Measurements from ENCODE around the gene SOS2. TPM values are rescaled to one million over a fixed set of nuclear protein-coding genes. Genes with fewer than 3 reads are reported as not detected.

SOS2 gene
- total RNA-seq, 2 donors from 2014 or later, result 23.7 to 31.0 TPM

DNA sequence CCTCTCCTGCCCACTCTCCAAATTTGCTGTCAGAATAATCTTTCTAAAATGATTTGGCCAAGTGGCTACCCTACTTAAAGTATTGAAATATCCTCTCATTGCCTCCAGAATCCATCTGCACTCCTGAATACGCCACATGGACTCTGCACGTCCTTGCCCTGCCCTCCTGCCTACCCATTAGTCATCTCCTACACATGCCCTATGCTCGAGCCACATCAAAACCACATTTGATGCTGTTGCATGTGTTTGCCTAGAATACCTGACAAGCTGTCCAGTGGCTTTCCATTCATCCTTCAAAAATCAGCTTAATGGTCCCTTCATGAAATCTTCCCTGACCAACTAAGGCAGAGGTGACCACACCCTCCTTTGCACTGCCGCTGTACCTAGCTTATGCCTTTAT, 132.0 kb downstream of the SOS2 start:
- no peaks in the 10 kb centered on the region for H3K9me3 ChIP-seq
- H3K36me3 ChIP-seq, result no peaks in the 10 kb centered on the region
- no peak overlapping the region for H3K27ac ChIP-seq
- H3K4me3 ChIP-seq, result no peak overlapping the region
- no peak for DNase-seq (ENCODE audit: low spot score)
- H3K27me3 ChIP-seq, result no peaks in the 10 kb centered on the region
- no peaks in the 10 kb centered on the region for H3K4me1 ChIP-seq
- no peak for TF ChIP-seq CTCF (IDR thresholded peaks at IDR 0.05)

DNA sequence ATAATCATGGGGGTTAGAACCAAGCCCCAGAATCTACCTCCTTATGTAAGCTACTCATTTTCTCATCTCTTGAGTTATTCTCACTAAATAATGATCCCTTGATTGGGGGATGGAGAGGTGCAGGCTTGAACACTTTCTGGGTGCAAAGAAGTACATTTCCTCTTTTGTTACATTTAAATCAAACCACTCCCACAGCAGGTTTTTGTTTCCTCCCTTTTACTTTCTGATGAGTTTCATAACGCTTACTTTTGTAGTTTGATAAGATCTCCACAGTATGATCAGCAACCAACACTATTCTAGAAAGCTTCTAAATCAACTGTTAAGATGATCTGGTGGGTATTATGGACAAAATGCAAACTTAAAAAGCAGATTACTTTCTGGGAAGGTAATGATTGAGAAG, 135.5 kb downstream of the SOS2 start:
- no peaks in the 10 kb centered on the region for H3K4me1 ChIP-seq
- no peak overlapping the region for H3K27ac ChIP-seq
- H3K36me3 ChIP-seq, result no peaks in the 10 kb centered on the region
- no peak overlapping the region for H3K4me3 ChIP-seq
- TF ChIP-seq CTCF (IDR thresholded peaks at IDR 0.05), result no peak
- no peaks in the 10 kb centered on the region for H3K9me3 ChIP-seq
- DNase-seq (ENCODE audit: low spot score), result no peak
- no peaks in the 10 kb centered on the region for H3K27me3 ChIP-seq

- Histone ChIP-seq H3K4me3 (no peak overlapping the region), H3K27ac (no peak overlapping the region), H3K27me3 (no peaks in the 10 kb centered on the region), H3K4me1 (no peaks in the 10 kb centered on the region), H3K9me3 (no peaks in the 10 kb centered on the region), H3K36me3 (no peaks in the 10 kb centered on the region)
- no peak for TF ChIP-seq CTCF (IDR thresholded peaks at IDR 0.05)
- DNase-seq (ENCODE audit: low spot score), result no peak
Measured at GRCh38 chr14:50094056-50094755, 137.2 kb downstream of the SOS2 start.

- H3K36me3 ChIP-seq, result no peaks in the 10 kb centered on the region
- H3K27me3 ChIP-seq, result no peaks in the 10 kb centered on the region
- TF ChIP-seq CTCF (IDR thresholded peaks at IDR 0.05), result no peak
- no peaks in the 10 kb centered on the region for H3K4me1 ChIP-seq
- DNase-seq (ENCODE audit: low spot score), result no peak
- no peaks in the 10 kb centered on the region for H3K9me3 ChIP-seq
- H3K4me3 ChIP-seq, result no peak overlapping the region
- no peak overlapping the region for H3K27ac ChIP-seq
Measured at GRCh38 chr14:50093496-50093895, 137.9 kb downstream of the SOS2 start.

DNA sequence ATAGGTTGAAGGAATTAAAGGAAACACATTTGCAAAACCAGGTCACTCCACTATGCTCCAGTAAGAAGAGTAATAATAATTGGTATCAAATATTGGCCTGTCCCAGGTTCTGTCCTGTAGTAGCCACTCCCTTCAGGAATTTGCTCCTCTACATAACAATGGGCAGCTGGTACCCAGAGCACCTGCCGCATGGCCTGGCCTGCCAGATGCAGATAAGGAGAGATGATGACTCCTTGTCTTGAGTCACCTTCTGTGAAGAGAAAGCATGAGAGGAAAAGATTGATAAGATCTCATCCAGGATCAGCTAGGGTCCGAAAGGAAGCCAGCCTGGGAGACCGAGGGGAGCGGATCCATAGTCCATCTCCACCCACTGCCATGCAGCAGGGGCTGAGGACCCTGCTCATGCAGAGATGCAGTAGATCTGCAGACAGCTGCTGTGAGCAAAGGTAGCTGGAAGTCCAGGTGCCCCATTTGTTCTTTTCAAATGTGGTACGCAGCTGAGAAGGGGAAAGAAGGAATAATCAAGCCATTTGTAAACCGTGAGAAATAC, 139.3 kb downstream of the SOS2 start:
- no peaks in the 10 kb centered on the region for H3K4me1 ChIP-seq
- H3K9me3 ChIP-seq, result no peaks in the 10 kb centered on the region
- TF ChIP-seq CTCF (IDR thresholded peaks at IDR 0.05), result no peak
- H3K36me3 ChIP-seq, result no peaks in the 10 kb centered on the region
- DNase-seq (ENCODE audit: low spot score), result no peak
- H3K27me3 ChIP-seq, result no peaks in the 10 kb centered on the region
- H3K4me3 ChIP-seq, result no peak overlapping the region
- H3K27ac ChIP-seq, result no peak overlapping the region
